Kidney (tissue), 14 donors: ENCODE measurements around the gene UQCC2. TPM values are rescaled to one million over a fixed set of nuclear protein-coding genes. Genes with fewer than 3 reads are reported as not detected.

Source experiments
- DNase-seq, 5 donors: peaks; one replicate each; pipeline ENCODE4 v3.0.0-alpha.2; 2013 to 2020
- FAIRE-seq: peaks from 2 replicates; lab custom pipeline; 2012; peaks lifted over from hg19 to GRCh38; lab: Jason Lieb, UNC
- H3K27ac ChIP-seq, 2 donors: one replicate each; pipeline ENCODE4 v1.7.0; 2013; ENCODE audit warnings: low read depth in 2 of 2, low read length in 2 of 2, inconsistent platforms in 1 of 2
- H3K27me3 ChIP-seq: one replicate; pipeline ENCODE4 v1.7.1; 2013; ENCODE audit warnings: low read length, inconsistent platforms; ENCODE audit not compliant: control insufficient read depth, insufficient read depth
- H3K36me3 ChIP-seq, 3 donors: one replicate each; pipeline versions ENCODE4 v1.7.0 to v1.7.1; 2013; ENCODE audit warnings: low read length in 3 of 3, control low read depth in 1 of 3, inconsistent platforms in 1 of 3; ENCODE audit not compliant: insufficient read depth in 3 of 3, control insufficient read depth in 2 of 3
- H3K4me1 ChIP-seq, 3 donors: one replicate each; pipeline versions ENCODE4 v1.7.0 to v1.7.1; 2013; ENCODE audit warnings: low read length in 3 of 3, inconsistent platforms in 1 of 3, low read depth in 1 of 3; ENCODE audit not compliant: control insufficient read depth in 2 of 3, insufficient read depth in 2 of 3
- H3K4me3 ChIP-seq, 3 donors: one replicate each; pipeline versions ENCODE4 v1.7.0 to v1.8.1; 2013; ENCODE audit warnings: low read length in 3 of 3, control low read depth in 1 of 3, inconsistent platforms in 1 of 3
- H3K9ac ChIP-seq, 3 donors: one replicate each; pipeline versions ENCODE4 v1.7.0 to v1.7.1; 2013; ENCODE audit warnings: low read length in 3 of 3, control low read depth in 1 of 3, inconsistent platforms in 1 of 3
- H3K9me3 ChIP-seq, 3 donors: one replicate each; pipeline versions ENCODE4 v1.7.0 to v1.7.1; 2013; ENCODE audit warnings: low read length in 3 of 3, control low read depth in 1 of 3, inconsistent platforms in 1 of 3; ENCODE audit not compliant: control insufficient read depth in 2 of 3, insufficient read depth in 1 of 3
- CTCF ChIP-seq: IDR thresholded peaks from 3 replicates; pipeline ENCODE4 v1.5.1; 2012; ENCODE audit warnings: mild to moderate bottlenecking, moderate library complexity, borderline replicate concordance; ENCODE audit not compliant: insufficient read depth; ENCODE audit errors: extremely low read depth
- intact Hi-C: fragments of 100-400 bp; cut with DNase I; formaldehyde crosslinking; loops from one replicate; pipeline ENCODE4 v1.11.1; 2022
- polyA plus RNA-seq: library from polyadenylated mRNA; stranded (reverse); fragments of 350-450 nt; fragmentation: Illumina TruSeq; extraction: RNeasy Lipid Tissue Mini Kit (QIAGEN cat#74804); gene quantifications from one replicate; pipeline ENCODE4 v1.2.3, GENCODE V29; 2014; ENCODE audit warnings: low read depth, low replicate concordance; ENCODE audit not compliant: insufficient read depth
- total RNA-seq: library from RNA; stranded (reverse); fragmentation: NEBNext Ultra II Directional; extraction: Animal tissue kit (Norgen Biotek cat#: 25700); gene quantifications from one replicate; pipeline ENCODE4 v1.2.1, GENCODE V29; 2021
- donor health status: control.
- donor health status: control.
- donor health status: control.
- donor health status: control.
- donor health status: control.
- donor health status: DM: yes; HTN: yes; CAD: no.
- donor health status: Normal renal cell carcinoma (clear cell type).

The UQCC2 gene
- total and polyA plus RNA-seq, 2 donors from 2014 or later, result 39.6 to 189 TPM

- Histone ChIP-seq H3K27ac (no peak overlapping the region), H3K4me3 (no peak overlapping the region), H3K9me3 (no peaks in the 10 kb centered on the region), H3K4me1 (no peaks in the 10 kb centered on the region), H3K27me3 (no peaks in the 10 kb centered on the region), H3K36me3 (no peaks in the 10 kb centered on the region), H3K9ac (no peak overlapping the region)
- FAIRE-seq (no peak), DNase-seq (no peak)
- intact Hi-C loops, result no loop called here
- TF ChIP-seq CTCF, result no peak
These were observed 32.5 kb downstream of the UQCC2 start for GRCh38 chr6:33678932-33679490.

- intact Hi-C loops, result no loop called here
These were observed 33.1 kb downstream of the UQCC2 start for GRCh38 chr6:33678233-33678931.

DNA sequence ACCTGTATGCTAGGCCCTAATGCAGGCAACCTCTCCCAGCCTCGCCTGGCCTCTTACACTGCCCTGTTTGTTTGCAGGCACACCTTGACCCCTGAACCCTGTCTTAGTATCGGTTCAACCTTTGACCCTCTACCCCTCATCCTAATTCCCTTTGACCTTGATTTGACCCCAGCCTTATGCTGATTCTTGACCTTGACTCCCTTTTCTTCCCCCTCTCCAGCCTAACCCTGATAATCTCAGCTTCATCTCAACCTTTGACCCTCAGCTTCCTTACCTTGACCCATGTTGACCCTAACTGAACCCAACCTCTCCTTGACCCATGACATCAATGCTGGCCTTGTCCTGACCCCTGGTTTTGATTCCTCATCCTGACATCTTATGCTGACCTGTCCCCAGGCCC, 33.8 kb downstream of the UQCC2 start:
- Histone ChIP-seq H3K9ac (no peak overlapping the region), H3K27me3 (no peaks in the 10 kb centered on the region), H3K4me3 (no peak overlapping the region), H3K27ac (no peak overlapping the region), H3K36me3 (no peaks in the 10 kb centered on the region), H3K9me3 (no peaks in the 10 kb centered on the region), H3K4me1 (no peaks in the 10 kb centered on the region)
- FAIRE-seq (no peak), DNase-seq (no peak)
- TF ChIP-seq CTCF, result no peak
- intact Hi-C loops, result no loop called here

More at GRCh38 chr6:33678233-33678931, 33.1 kb downstream of the UQCC2 start:
- Histone ChIP-seq H3K36me3 (no peaks in the 10 kb centered on the region), H3K27ac (no peak overlapping the region), H3K9me3 (no peaks in the 10 kb centered on the region), H3K27me3 (no peaks in the 10 kb centered on the region), H3K4me1 (no peaks in the 10 kb centered on the region), H3K4me3 (no peak overlapping the region), H3K9ac (no peak overlapping the region)
- no peak for TF ChIP-seq CTCF
- DNase-seq (no peak), FAIRE-seq (no peak)
